GM04503 (cell line): Measurements from ENCODE around the gene CLEC16A.

ENCODE experiments used
- DNase-seq: peaks from one replicate; pipeline ENCODE4 v3.0.0-alpha.2; 2012; ENCODE audit warnings: low read depth

The CLEC16A gene

GRCh38 chr16:11142261-11142630, 197.9 kb downstream of the CLEC16A start:
- no peak for DNase-seq

GRCh38 chr16:11142951-11143350, 198.6 kb downstream of the CLEC16A start:
- DNase-seq: no peak

- DNase-seq: no peak
Observed at GRCh38 chr16:11143372-11144035, 199.1 kb downstream of the CLEC16A start.

- DNase-seq: no peak
Observed at GRCh38 chr16:11144122-11144521, 199.8 kb downstream of the CLEC16A start.

GRCh38 chr16:11145173-11145818, 200.9 kb downstream of the CLEC16A start:
- no peak for DNase-seq

- no peak for DNase-seq
Observed at GRCh38 chr16:11145819-11146211, 201.5 kb downstream of the CLEC16A start.

GRCh38 chr16:11147033-11147753, 202.8 kb downstream of the CLEC16A start:
- DNase-seq: no peak

GRCh38 chr16:11147754-11148444, 203.5 kb downstream of the CLEC16A start:
- no peak for DNase-seq

GRCh38 chr16:11149011-11149616, 204.8 kb downstream of the CLEC16A start:
- DNase-seq: no peak

GRCh38 chr16:11150190-11150589, 205.8 kb downstream of the CLEC16A start:
- DNase-seq: no peak

GRCh38 chr16:11151156-11151884, 207.0 kb downstream of the CLEC16A start:
- no peak for DNase-seq

GRCh38 chr16:11151885-11152629, 207.7 kb downstream of the CLEC16A start:
- no peak for DNase-seq

- no peak for DNase-seq
Observed at GRCh38 chr16:11152677-11153331, 208.4 kb downstream of the CLEC16A start.

GRCh38 chr16:11155284-11155806, 211.0 kb downstream of the CLEC16A start:
- DNase-seq: no peak

GRCh38 chr16:11156401-11156800, 212.0 kb downstream of the CLEC16A start:
- no peak for DNase-seq

- no peak for DNase-seq
Observed at GRCh38 chr16:11157143-11157542, 212.8 kb downstream of the CLEC16A start.

GRCh38 chr16:11158018-11158417, 213.7 kb downstream of the CLEC16A start:
- no peak for DNase-seq

GRCh38 chr16:11159282-11159681, 214.9 kb downstream of the CLEC16A start:
- no peak for DNase-seq

GRCh38 chr16:11160676-11161115, 216.3 kb downstream of the CLEC16A start:
- DNase-seq: no peak

GRCh38 chr16:11161439-11161838, 217.1 kb downstream of the CLEC16A start:
- DNase-seq: no peak
